WTC11 (cell line): ENCODE measurements around the gene PHACTR3. TPM values are rescaled to one million over a fixed set of nuclear protein-coding genes. Genes with fewer than 3 reads are reported as not detected.

Experiments used
- ATAC-seq: fragments of 200-7000 bp; cut with Tn5 transposase; 2 replicates; pipeline ENCODE4 v1.10.0; 2021; ENCODE audit warnings: mild to moderate bottlenecking, moderate library complexity
- CTCF ChIA-PET: fragments of 300-600 bp; sonication (Branson Sonifier 250); formaldehyde crosslinking; loops from one replicate; lab custom pipeline; 2021; ENCODE audit warnings: antibody characterized with exemption; lab: Charles Lee
- POLR2A ChIA-PET: fragments of 350-600 bp; sonication (Branson Sonifier 250); formaldehyde crosslinking; loops from one replicate; lab custom pipeline; 2021; ENCODE audit warnings: antibody characterized with exemption; lab: Charles Lee
- DNase-seq: peaks from one replicate; pipeline ENCODE4 v3.0.0; 2021; ENCODE audit warnings: low spot score
- H3K27ac Mint-ChIP-seq: 2 replicates; pipeline ENCODE4 v1.8.0; 2021; ENCODE audit warnings: mixed read lengths
- H3K27me3 Mint-ChIP-seq: 2 replicates; pipeline ENCODE4 v1.8.0; 2021; ENCODE audit warnings: low read depth, mild to moderate bottlenecking, moderate library complexity, mixed read lengths
- H3K36me3 Mint-ChIP-seq: 2 replicates; pipeline ENCODE4 v1.8.0; 2021; ENCODE audit warnings: mixed read lengths
- H3K4me1 Mint-ChIP-seq: 2 replicates; pipeline ENCODE4 v1.8.0; 2022; ENCODE audit warnings: mixed read lengths
- H3K4me3 Mint-ChIP-seq: 2 replicates; pipeline ENCODE4 v1.8.0; 2021; ENCODE audit warnings: mild to moderate bottlenecking, moderate library complexity, mixed read lengths
- H3K9me3 Mint-ChIP-seq: 2 replicates; pipeline ENCODE4 v1.8.0; 2021; ENCODE audit warnings: mixed read lengths
- ATF1 ChIP-seq: sonication (generic); formaldehyde crosslinking; IDR thresholded peaks from 2 replicates; pipeline ENCODE4 v1.8.1; 2023; ENCODE audit warnings: mild to moderate bottlenecking, moderate library complexity, missing genetic modification reagents
- ETV6 ChIP-seq: sonication (generic); formaldehyde crosslinking; IDR thresholded peaks from 2 replicates; pipeline ENCODE4 v1.8.1; 2022; ENCODE audit warnings: mild to moderate bottlenecking, missing genetic modification reagents
- IRF2 ChIP-seq: sonication (generic); formaldehyde crosslinking; IDR thresholded peaks from 2 replicates; pipeline ENCODE4 v1.8.0; 2022; ENCODE audit warnings: low read depth, missing genetic modification reagents, borderline replicate concordance
- MYBL2 ChIP-seq: sonication (generic); formaldehyde crosslinking; IDR thresholded peaks from 2 replicates; pipeline ENCODE4 v1.8.1; 2023; ENCODE audit warnings: mild to moderate bottlenecking, moderate library complexity, missing genetic modification reagents
- NR1H2 ChIP-seq: sonication (generic); formaldehyde crosslinking; IDR thresholded peaks from 2 replicates; pipeline ENCODE4 v1.9.0; 2021; ENCODE audit warnings: mild to moderate bottlenecking, moderate library complexity, missing genetic modification reagents
- NR3C1 ChIP-seq: sonication (generic); formaldehyde crosslinking; conservative IDR thresholded peaks from 2 replicates; pipeline ENCODE4 v1.8.1; 2023; ENCODE audit warnings: low read depth, mild to moderate bottlenecking, missing genetic modification reagents
- PRRX2 ChIP-seq: fragments of 250-450 bp; sonication (Bioruptor Pico); IDR thresholded peaks from 2 replicates; pipeline ENCODE4 v1.8.0; 2021; ENCODE audit warnings: mild to moderate bottlenecking
- RORB ChIP-seq: fragments of 250-450 bp; sonication (Bioruptor Pico); IDR thresholded peaks from 2 replicates; pipeline ENCODE4 v1.9.0; 2021; ENCODE audit warnings: mild to moderate bottlenecking
- ZBTB21 ChIP-seq: sonication (generic); formaldehyde crosslinking; IDR thresholded peaks from 2 replicates; pipeline ENCODE4 v1.8.1; 2023; ENCODE audit warnings: mild to moderate bottlenecking, missing genetic modification reagents, borderline replicate concordance
- ZNF396 ChIP-seq: fragments of 250-450 bp; sonication (Bioruptor Pico); IDR thresholded peaks from 2 replicates; pipeline ENCODE4 v1.8.0; 2021; ENCODE audit warnings: mild to moderate bottlenecking, moderate library complexity, borderline replicate concordance
- ZNF416 ChIP-seq: fragments of 250-450 bp; sonication (Bioruptor Pico); IDR thresholded peaks from 2 replicates; pipeline ENCODE4 v1.9.0; 2021; ENCODE audit warnings: mild to moderate bottlenecking, inconsistent platforms
- ZNF423 ChIP-seq: fragments of 250-450 bp; sonication (Bioruptor Pico); IDR thresholded peaks from 2 replicates; pipeline ENCODE4 v2.1.2; 2022; ENCODE audit warnings: mild to moderate bottlenecking, moderate library complexity
- total RNA-seq: library from RNA; stranded (reverse); gene quantifications from 3 replicates; pipeline ENCODE4 v1.2.3, GENCODE V29; 2021
- TF ChIP-seq, protein P1 (sequence below): sonication (generic); formaldehyde crosslinking; IDR thresholded peaks from 2 replicates; pipeline ENCODE4 v1.8.1; 2023; ENCODE audit warnings: mild to moderate bottlenecking, missing genetic modification reagents, borderline replicate concordance
- TF ChIP-seq, protein P2 (sequence below): sonication (generic); formaldehyde crosslinking; IDR thresholded peaks from 2 replicates; pipeline ENCODE4 v1.8.1; 2022; ENCODE audit warnings: mild to moderate bottlenecking, moderate library complexity, missing genetic modification reagents
- TF ChIP-seq, protein P3 (sequence below): sonication (generic); formaldehyde crosslinking; IDR thresholded peaks from 2 replicates; pipeline ENCODE4 v1.8.1; 2022; ENCODE audit warnings: low read depth, missing genetic modification reagents, borderline replicate concordance
- TF ChIP-seq, protein P4 (sequence below): sonication (generic); formaldehyde crosslinking; IDR thresholded peaks from 2 replicates; pipeline ENCODE4 v1.8.0; 2023; ENCODE audit warnings: missing genetic modification reagents
- TF ChIP-seq, protein P5 (sequence below): sonication (generic); formaldehyde crosslinking; conservative IDR thresholded peaks from 2 replicates; pipeline ENCODE4 v1.8.1; 2023; ENCODE audit warnings: mild to moderate bottlenecking, low read depth, missing genetic modification reagents, moderate library complexity

The PHACTR3 gene
- total RNA-seq, 1 experiment from 2014 or later, result 0.28 TPM

DNA sequence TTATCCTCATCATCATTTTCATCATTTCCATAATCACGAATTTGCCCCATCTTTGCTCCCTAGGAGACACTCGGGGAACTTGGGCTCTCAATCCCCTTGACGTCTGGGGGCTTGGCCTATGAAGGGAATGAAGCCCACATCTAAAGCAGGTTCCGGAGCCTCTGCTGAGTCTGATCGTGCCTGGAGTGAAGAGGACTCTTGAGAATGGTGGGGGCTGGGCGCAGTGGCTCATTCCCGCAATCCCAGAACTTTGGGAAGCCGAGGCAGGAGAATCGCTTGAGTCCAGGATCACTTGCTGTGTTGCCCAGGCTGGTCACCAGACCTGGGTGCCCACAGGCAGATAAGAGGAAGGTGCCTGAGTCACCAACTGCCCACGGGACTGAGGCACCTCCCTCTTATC, 214.6 kb downstream of the PHACTR3 start:
- Mint-ChIP-seq H3K4me3 (no peak overlapping the region), H3K4me1 (peaks cover 10% of the 10 kb centered on the region), H3K9me3 (no peaks in the 10 kb centered on the region), H3K36me3 (no peaks in the 10 kb centered on the region), H3K27ac (no peak overlapping the region), H3K27me3 (peaks cover 20% of the 10 kb centered on the region)
- DNase-seq (no peak), ATAC-seq (no peak)
- no peak for TF ChIP-seq NR1H2 (CRISPR knock-in tag)
- no peak for TF ChIP-seq RORB (CRISPR knock-in tag)
- no peak for TF ChIP-seq ZNF396 (CRISPR knock-in tag)
- TF ChIP-seq, protein P1, sequence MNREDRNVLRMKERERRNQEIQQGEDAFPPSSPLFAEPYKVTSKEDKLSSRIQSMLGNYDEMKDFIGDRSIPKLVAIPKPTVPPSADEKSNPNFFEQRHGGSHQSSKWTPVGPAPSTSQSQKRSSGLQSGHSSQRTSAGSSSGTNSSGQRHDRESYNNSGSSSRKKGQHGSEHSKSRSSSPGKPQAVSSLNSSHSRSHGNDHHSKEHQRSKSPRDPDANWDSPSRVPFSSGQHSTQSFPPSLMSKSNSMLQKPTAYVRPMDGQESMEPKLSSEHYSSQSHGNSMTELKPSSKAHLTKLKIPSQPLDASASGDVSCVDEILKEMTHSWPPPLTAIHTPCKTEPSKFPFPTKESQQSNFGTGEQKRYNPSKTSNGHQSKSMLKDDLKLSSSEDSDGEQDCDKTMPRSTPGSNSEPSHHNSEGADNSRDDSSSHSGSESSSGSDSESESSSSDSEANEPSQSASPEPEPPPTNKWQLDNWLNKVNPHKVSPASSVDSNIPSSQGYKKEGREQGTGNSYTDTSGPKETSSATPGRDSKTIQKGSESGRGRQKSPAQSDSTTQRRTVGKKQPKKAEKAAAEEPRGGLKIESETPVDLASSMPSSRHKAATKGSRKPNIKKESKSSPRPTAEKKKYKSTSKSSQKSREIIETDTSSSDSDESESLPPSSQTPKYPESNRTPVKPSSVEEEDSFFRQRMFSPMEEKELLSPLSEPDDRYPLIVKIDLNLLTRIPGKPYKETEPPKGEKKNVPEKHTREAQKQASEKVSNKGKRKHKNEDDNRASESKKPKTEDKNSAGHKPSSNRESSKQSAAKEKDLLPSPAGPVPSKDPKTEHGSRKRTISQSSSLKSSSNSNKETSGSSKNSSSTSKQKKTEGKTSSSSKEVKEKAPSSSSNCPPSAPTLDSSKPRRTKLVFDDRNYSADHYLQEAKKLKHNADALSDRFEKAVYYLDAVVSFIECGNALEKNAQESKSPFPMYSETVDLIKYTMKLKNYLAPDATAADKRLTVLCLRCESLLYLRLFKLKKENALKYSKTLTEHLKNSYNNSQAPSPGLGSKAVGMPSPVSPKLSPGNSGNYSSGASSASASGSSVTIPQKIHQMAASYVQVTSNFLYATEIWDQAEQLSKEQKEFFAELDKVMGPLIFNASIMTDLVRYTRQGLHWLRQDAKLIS (CRISPR knock-in tag), result no peak
- TF ChIP-seq ZNF416 (CRISPR knock-in tag), result no peak
- CTCF ChIA-PET, result no interaction called here
- POLR2A ChIA-PET, result no interaction called here

DNA sequence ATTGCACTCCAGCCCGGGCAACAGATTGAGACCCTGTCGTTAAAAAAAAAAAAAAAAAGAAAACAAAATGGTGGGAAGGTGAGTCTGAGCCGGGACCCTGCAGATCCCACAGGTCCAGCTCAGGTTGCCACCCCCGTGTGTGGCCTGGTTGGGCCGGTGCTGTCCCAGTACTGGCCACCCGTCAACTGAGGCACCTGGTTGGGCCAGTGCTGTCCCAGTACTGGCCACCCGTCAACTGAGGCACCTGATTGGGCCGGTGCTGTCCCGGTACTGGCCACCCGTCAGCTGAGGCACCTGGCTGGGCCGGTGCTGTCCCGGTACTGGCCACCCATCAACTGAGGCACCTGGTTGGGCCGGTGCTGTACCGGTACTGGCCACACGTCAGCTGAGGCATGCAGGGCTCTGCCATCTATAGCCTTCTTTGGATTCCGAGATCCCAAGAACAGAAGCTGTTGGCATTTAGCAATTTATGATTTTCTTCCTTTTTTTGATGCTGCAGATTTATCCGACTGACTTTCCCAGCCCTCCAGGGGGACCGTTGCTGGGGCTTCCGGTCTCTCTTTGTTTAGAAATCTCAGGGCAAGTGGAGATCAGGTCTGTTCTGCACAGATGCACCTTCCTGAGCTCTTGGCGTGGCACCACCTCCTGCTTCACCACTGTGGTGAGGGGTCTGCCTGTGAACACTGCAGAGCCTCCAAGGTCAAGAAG, 215.3 kb downstream of the PHACTR3 start:
- DNase-seq, result no peak
- Mint-ChIP-seq H3K4me1 (peaks cover 10% of the 10 kb centered on the region), H3K27ac (no peak overlapping the region), H3K27me3 (peaks cover 18% of the 10 kb centered on the region), H3K9me3 (no peaks in the 10 kb centered on the region), H3K4me3 (no peak overlapping the region), H3K36me3 (no peaks in the 10 kb centered on the region)
- ChIA-PET POLR2A (no interaction called here), CTCF (interaction anchor here (0.7 to 1.5 kb wide), 4 partner anchors 9 to 31 kb away, joined by 3 to 4 read pairs (median 4); no protein-coding TSS in a partner anchor)
- no peak for ATAC-seq
- TF ChIP-seq ZBTB21 (CRISPR knock-in tag) (no peak), IRF2 (no peak), MYBL2 (CRISPR knock-in tag) (no peak), ETV6 (CRISPR knock-in tag) (no peak), PRRX2 (CRISPR knock-in tag) (no peak), ZNF423 (CRISPR knock-in tag) (no peak), ATF1 (CRISPR knock-in tag) (no peak), NR3C1 (CRISPR knock-in tag) (no peak)
- TF ChIP-seq, protein P2, sequence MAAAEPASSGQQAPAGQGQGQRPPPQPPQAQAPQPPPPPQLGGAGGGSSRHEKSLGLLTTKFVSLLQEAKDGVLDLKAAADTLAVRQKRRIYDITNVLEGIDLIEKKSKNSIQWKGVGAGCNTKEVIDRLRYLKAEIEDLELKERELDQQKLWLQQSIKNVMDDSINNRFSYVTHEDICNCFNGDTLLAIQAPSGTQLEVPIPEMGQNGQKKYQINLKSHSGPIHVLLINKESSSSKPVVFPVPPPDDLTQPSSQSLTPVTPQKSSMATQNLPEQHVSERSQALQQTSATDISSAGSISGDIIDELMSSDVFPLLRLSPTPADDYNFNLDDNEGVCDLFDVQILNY, result no peak
- TF ChIP-seq, protein P1 (CRISPR knock-in tag), result no peak
- TF ChIP-seq, protein P3, sequence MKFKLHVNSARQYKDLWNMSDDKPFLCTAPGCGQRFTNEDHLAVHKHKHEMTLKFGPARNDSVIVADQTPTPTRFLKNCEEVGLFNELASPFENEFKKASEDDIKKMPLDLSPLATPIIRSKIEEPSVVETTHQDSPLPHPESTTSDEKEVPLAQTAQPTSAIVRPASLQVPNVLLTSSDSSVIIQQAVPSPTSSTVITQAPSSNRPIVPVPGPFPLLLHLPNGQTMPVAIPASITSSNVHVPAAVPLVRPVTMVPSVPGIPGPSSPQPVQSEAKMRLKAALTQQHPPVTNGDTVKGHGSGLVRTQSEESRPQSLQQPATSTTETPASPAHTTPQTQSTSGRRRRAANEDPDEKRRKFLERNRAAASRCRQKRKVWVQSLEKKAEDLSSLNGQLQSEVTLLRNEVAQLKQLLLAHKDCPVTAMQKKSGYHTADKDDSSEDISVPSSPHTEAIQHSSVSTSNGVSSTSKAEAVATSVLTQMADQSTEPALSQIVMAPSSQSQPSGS, result no peak
- TF ChIP-seq, protein P4, sequence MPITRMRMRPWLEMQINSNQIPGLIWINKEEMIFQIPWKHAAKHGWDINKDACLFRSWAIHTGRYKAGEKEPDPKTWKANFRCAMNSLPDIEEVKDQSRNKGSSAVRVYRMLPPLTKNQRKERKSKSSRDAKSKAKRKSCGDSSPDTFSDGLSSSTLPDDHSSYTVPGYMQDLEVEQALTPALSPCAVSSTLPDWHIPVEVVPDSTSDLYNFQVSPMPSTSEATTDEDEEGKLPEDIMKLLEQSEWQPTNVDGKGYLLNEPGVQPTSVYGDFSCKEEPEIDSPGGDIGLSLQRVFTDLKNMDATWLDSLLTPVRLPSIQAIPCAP (CRISPR knock-in tag), result no peak
- TF ChIP-seq, protein P5, sequence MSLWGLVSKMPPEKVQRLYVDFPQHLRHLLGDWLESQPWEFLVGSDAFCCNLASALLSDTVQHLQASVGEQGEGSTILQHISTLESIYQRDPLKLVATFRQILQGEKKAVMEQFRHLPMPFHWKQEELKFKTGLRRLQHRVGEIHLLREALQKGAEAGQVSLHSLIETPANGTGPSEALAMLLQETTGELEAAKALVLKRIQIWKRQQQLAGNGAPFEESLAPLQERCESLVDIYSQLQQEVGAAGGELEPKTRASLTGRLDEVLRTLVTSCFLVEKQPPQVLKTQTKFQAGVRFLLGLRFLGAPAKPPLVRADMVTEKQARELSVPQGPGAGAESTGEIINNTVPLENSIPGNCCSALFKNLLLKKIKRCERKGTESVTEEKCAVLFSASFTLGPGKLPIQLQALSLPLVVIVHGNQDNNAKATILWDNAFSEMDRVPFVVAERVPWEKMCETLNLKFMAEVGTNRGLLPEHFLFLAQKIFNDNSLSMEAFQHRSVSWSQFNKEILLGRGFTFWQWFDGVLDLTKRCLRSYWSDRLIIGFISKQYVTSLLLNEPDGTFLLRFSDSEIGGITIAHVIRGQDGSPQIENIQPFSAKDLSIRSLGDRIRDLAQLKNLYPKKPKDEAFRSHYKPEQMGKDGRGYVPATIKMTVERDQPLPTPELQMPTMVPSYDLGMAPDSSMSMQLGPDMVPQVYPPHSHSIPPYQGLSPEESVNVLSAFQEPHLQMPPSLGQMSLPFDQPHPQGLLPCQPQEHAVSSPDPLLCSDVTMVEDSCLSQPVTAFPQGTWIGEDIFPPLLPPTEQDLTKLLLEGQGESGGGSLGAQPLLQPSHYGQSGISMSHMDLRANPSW (CRISPR knock-in tag), result no peak
